SU-DHL-6 (cell line): Measurements from ENCODE around the gene LGR4.

ENCODE experiments used
- EZH2phosphoT487 ChIP-seq: fragments of 200-600 bp; sonication (generic), shearing (Covaris generic); conservative IDR thresholded peaks from 2 replicates; pipeline ENCODE4 v1.6.1; 2018; ENCODE audit warnings: mild to moderate bottlenecking, antibody characterized with exemption, low read length, moderate library complexity, mixed read lengths
- TF ChIP-seq, protein P1 (sequence below): fragments of 200-600 bp; sonication (generic); IDR thresholded peaks from one replicate; pipeline ENCODE4 v1.5.1; 2017; ENCODE audit warnings: antibody characterized with exemption, mild to moderate bottlenecking, low read length, moderate library complexity; ENCODE audit not compliant: insufficient read depth, poor library complexity, severe bottlenecking

DNA sequence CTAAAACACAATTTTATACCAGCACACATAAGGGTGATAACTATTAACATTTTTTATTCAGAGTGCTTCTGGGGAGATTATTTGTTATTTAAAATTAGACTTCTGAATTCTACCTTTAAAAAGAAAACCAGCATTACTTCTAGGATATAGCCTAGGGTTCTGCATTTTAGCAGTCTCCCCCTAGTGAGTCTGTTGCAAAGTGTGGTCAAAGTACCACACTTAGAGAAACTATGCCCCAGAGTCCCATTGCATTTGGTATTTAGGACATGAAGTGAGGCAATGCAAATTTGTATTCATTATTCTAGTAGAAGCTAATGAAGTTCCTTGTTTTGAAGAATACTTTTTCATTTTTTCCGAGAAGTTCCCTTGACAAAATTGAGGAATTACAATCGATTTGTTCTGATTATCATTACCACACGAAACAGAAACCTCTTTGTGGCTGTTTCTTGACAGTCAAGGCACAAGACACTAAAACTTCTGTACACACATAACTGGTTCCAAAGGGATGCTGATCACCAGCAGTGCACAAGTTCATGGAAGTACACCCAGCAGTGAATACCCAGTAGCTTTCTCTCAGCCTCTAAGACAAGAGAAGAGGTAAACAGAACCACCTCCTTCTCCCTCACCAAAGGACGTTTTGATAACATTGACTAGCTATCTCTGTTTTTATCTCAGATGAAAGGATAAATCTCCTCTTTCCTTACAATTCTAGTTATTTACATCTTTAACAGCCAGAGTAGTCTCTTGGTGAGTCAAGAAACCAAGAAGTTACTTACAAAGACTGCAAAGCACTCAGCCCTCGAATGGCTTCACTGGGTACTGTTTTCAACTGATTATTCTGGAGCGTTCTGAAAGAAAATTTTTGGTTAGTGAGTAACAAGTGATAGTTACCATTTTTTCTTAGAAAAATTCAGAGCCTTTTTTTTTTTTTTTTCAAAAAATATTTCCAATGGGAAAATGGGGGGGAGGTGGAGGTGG is 82.0 kb downstream of the LGR4 start:
- TF ChIP-seq, protein P1, sequence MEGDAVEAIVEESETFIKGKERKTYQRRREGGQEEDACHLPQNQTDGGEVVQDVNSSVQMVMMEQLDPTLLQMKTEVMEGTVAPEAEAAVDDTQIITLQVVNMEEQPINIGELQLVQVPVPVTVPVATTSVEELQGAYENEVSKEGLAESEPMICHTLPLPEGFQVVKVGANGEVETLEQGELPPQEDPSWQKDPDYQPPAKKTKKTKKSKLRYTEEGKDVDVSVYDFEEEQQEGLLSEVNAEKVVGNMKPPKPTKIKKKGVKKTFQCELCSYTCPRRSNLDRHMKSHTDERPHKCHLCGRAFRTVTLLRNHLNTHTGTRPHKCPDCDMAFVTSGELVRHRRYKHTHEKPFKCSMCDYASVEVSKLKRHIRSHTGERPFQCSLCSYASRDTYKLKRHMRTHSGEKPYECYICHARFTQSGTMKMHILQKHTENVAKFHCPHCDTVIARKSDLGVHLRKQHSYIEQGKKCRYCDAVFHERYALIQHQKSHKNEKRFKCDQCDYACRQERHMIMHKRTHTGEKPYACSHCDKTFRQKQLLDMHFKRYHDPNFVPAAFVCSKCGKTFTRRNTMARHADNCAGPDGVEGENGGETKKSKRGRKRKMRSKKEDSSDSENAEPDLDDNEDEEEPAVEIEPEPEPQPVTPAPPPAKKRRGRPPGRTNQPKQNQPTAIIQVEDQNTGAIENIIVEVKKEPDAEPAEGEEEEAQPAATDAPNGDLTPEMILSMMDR: no peak
- TF ChIP-seq EZH2phosphoT487: no peak
